Omental fat pad (tissue), 4 donors: ENCODE results near the gene GRXCR1. TPM values are rescaled to one million over a fixed set of nuclear protein-coding genes. Genes with fewer than 3 reads are reported as not detected.

Source experiments
- ATAC-seq: fragments of 150-250 bp; one replicate; pipeline ENCODE4 v1.9.1; 2016; ENCODE audit warnings: mild to moderate bottlenecking, moderate library complexity; ENCODE audit not compliant: low FRiP score
- DNase-seq: peaks from one replicate; pipeline ENCODE4 v3.0.0-alpha.2; 2019; ENCODE audit warnings: low spot score
- CTCF ChIP-seq, 3 donors: fragments of 450-650 bp; IDR thresholded peaks; one replicate each; pipeline ENCODE4 v1.5.1; 2016 to 2017; ENCODE audit warnings: antibody characterized with exemption in 3 of 3, mild to moderate bottlenecking in 3 of 3, moderate library complexity in 2 of 3
- small RNA-seq: library from RNA; depleted of rRNA; stranded (forward); fragments of <200 nt; gene quantifications from one replicate; pipeline ENCODE3, GENCODE V24; 2016
- total RNA-seq, 4 donors: library from RNA; depleted of rRNA; stranded (reverse); fragments of >200 nt; gene quantifications; one replicate each; pipeline ENCODE4 v1.1.0, GENCODE V29; 2016

The GRXCR1 gene
- total RNA-seq, 4 donors from 2014 or later: not detected

- no peak for TF ChIP-seq CTCF (IDR thresholded peaks at IDR 0.05)
- DNase-seq: no peak
- no peak for ATAC-seq
Observed at GRCh38 chr4:43047058-43047457, 154.5 kb downstream of the GRXCR1 start.

- TF ChIP-seq CTCF (IDR thresholded peaks at IDR 0.05): no peak
- no peak for ATAC-seq
- no peak for DNase-seq
Observed at GRCh38 chr4:43048570-43048969, 156.1 kb downstream of the GRXCR1 start.

GRCh38 chr4:43049326-43049725 is 156.8 kb downstream of the GRXCR1 start:
- ATAC-seq (no peak), DNase-seq (no peak)
- no peak for TF ChIP-seq CTCF (IDR thresholded peaks at IDR 0.05)

- DNase-seq (no peak), ATAC-seq (no peak)
- no peak for TF ChIP-seq CTCF (IDR thresholded peaks at IDR 0.05)
Observed at GRCh38 chr4:43066415-43066814, 173.9 kb downstream of the GRXCR1 start.

- DNase-seq (no peak), ATAC-seq (no peak)
- no peak for TF ChIP-seq CTCF (IDR thresholded peaks at IDR 0.05)
Observed at GRCh38 chr4:43071069-43071468, 178.6 kb downstream of the GRXCR1 start.

Small RNAs within 50 kb of the gene (small RNA-seq; reads per million reads assigned to genes)
- not detected for gene RN7SKP82

Other genes starting within 250 kb of the GRXCR1 start
- gene ATP8A1, start 235.6 kb upstream of the GRXCR1 start, total RNA-seq: 10 to 100 TPM; 10.5 to 37.0 (median 16.4) TPM